Loucy (cell line): ENCODE measurements around the gene TBC1D8.

Source experiments
- H2AFZ ChIP-seq: fragments of 200-600 bp; sonication (generic); 2 replicates; pipeline ENCODE4 v1.6.0; 2016; ENCODE audit warnings: antibody characterized with exemption, mild to moderate bottlenecking, low read length, moderate library complexity
- H3F3A ChIP-seq: fragments of 200-600 bp; 2 replicates; pipeline ENCODE4 v1.6.0; 2016; ENCODE audit warnings: antibody characterized with exemption, low read depth, mild to moderate bottlenecking
- H3K27me3 ChIP-seq: fragments of 200-600 bp; sonication (generic); 2 replicates; pipeline ENCODE4 v1.6.1; 2014; ENCODE audit warnings: low read length, mild to moderate bottlenecking; ENCODE audit not compliant: insufficient read depth, poor library complexity, severe bottlenecking
- H3K36me3 ChIP-seq: fragments of 200-600 bp; sonication (generic); 2 replicates; pipeline ENCODE4 v1.6.1; 2016; ENCODE audit warnings: low read length; ENCODE audit not compliant: insufficient read depth
- H3K4me1 ChIP-seq: fragments of 200-600 bp; sonication (generic); 2 replicates; pipeline ENCODE4 v1.5.1; 2014; ENCODE audit warnings: low read length, mild to moderate bottlenecking; ENCODE audit not compliant: insufficient read depth, poor library complexity, severe bottlenecking
- H3K4me2 ChIP-seq: fragments of 200-600 bp; sonication (generic); 2 replicates; pipeline ENCODE4 v1.6.0; 2014; ENCODE audit warnings: antibody characterized with exemption, low read length, low read depth, mild to moderate bottlenecking; ENCODE audit not compliant: poor library complexity, severe bottlenecking
- H3K4me3 ChIP-seq: fragments of 200-600 bp; sonication (generic); 2 replicates; pipeline ENCODE4 v1.5.1; 2014; ENCODE audit warnings: low read length, mild to moderate bottlenecking, mixed read lengths; ENCODE audit not compliant: poor library complexity, severe bottlenecking
- H3K79me2 ChIP-seq: fragments of 200-600 bp; sonication (generic); 2 replicates; pipeline ENCODE4 v1.6.1; 2014; ENCODE audit warnings: low read length; ENCODE audit not compliant: insufficient read depth
- H3K9ac ChIP-seq: fragments of 200-600 bp; sonication (generic); 2 replicates; pipeline ENCODE4 v1.6.0; 2014; ENCODE audit warnings: mild to moderate bottlenecking, low read depth, low read length, moderate library complexity; ENCODE audit not compliant: poor library complexity, severe bottlenecking
- H3K9me2 ChIP-seq: fragments of 200-600 bp; sonication (generic); replicated peaks from 2 replicates; pipeline ENCODE4 v1.6.1; 2016; ENCODE audit warnings: low read depth, low read length, mixed read lengths
- H3K9me3 ChIP-seq: fragments of 200-600 bp; sonication (generic); 2 replicates; pipeline ENCODE4 v1.6.1; 2014; ENCODE audit warnings: mild to moderate bottlenecking, antibody characterized with exemption, low read length, low read depth; ENCODE audit not compliant: insufficient read depth
- H4K20me1 ChIP-seq: fragments of 200-600 bp; sonication (generic); 2 replicates; pipeline ENCODE4 v1.6.0; 2014; ENCODE audit warnings: antibody characterized with exemption, low read length, mild to moderate bottlenecking; ENCODE audit not compliant: insufficient read depth, poor library complexity, severe bottlenecking
- CTCF ChIP-seq: fragments of 200-600 bp; sonication (generic); conservative IDR thresholded peaks from 2 replicates; pipeline ENCODE4 v1.5.1; 2014; ENCODE audit warnings: mild to moderate bottlenecking, antibody characterized with exemption, low read length
- EZH2phosphoT487 ChIP-seq: fragments of 200-600 bp; IDR thresholded peaks from 2 replicates; pipeline ENCODE4 v1.6.1; 2018; ENCODE audit warnings: antibody characterized with exemption, mild to moderate bottlenecking, moderate library complexity, borderline replicate concordance

Gene TBC1D8

GRCh38 chr2:101064505-101064867 is 86.7 kb downstream of the TBC1D8 start:
- H3K27me3 ChIP-seq, result no peaks in the 10 kb centered on the region
- H3K9me2 ChIP-seq, result no peaks in the 10 kb centered on the region
- no peak overlapping the region for H3K4me3 ChIP-seq
- H2AFZ ChIP-seq, result no peak overlapping the region
- no peaks in the 10 kb centered on the region for H3K36me3 ChIP-seq
- H3K79me2 ChIP-seq, result no peaks in the 10 kb centered on the region
- TF ChIP-seq EZH2phosphoT487, result no peak
- H3K9me3 ChIP-seq, result no peaks in the 10 kb centered on the region
- no peaks in the 10 kb centered on the region for H4K20me1 ChIP-seq
- no peaks in the 10 kb centered on the region for H3K4me1 ChIP-seq
- no peaks in the 10 kb centered on the region for H3F3A ChIP-seq
- H3K4me2 ChIP-seq, result no peak overlapping the region
- H3K9ac ChIP-seq, result no peak overlapping the region

- no peaks in the 10 kb centered on the region for H3K36me3 ChIP-seq
- no peaks in the 10 kb centered on the region for H3F3A ChIP-seq
- H2AFZ ChIP-seq, result no peak overlapping the region
- H3K27me3 ChIP-seq, result no peaks in the 10 kb centered on the region
- no peak overlapping the region for H3K4me3 ChIP-seq
- H3K9me2 ChIP-seq, result no peaks in the 10 kb centered on the region
- no peaks in the 10 kb centered on the region for H3K79me2 ChIP-seq
- H3K4me2 ChIP-seq, result no peak overlapping the region
- H3K9ac ChIP-seq, result no peak overlapping the region
- no peaks in the 10 kb centered on the region for H4K20me1 ChIP-seq
- no peaks in the 10 kb centered on the region for H3K9me3 ChIP-seq
- no peak for TF ChIP-seq CTCF
- no peak for TF ChIP-seq EZH2phosphoT487
- no peaks in the 10 kb centered on the region for H3K4me1 ChIP-seq
Measured at GRCh38 chr2:101064125-101064502, 87.1 kb downstream of the TBC1D8 start.

DNA sequence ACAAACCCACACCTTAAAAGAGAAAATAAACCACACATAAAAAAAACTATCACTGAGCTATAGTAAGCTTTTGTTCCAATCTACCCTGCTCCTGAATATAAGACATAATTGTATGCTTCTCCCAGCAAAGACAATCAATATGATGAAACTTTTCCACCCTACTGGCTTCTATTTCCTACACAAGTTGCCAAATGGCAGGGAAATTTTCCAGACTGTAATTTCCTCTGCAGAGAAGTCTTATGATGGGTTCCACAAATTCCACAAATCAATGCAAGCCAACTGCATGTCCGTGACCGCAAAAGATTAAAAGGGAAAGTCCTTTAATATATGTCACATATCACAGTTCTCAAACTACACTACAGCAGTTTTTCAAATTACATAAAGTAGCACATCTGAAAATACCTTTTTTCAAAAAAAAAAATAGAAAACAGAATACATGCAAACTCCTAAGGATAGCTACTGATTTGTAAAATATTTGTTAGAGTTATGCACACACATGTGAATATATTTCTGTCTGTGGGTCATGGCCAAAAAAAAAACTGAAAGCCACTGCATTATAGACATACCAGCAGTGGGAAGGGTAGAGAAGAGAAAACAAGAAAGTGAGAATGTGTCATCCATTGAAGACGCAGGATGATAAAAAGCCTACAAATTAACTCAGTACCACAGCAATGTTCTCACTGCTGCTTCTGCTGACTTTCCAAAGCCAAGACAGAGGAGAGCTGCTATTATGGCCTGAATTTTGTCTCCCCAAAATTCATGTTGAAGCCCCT is 87.6 kb downstream of the TBC1D8 start:
- Histone ChIP-seq H3K79me2 (no peaks in the 10 kb centered on the region), H2AFZ (no peak overlapping the region)

More for the DNA sequence above, 87.6 kb downstream of the TBC1D8 start:
- Histone ChIP-seq H3F3A (no peaks in the 10 kb centered on the region), H3K4me3 (no peak overlapping the region), H3K9me3 (no peaks in the 10 kb centered on the region), H3K4me2 (no peak overlapping the region), H3K36me3 (no peaks in the 10 kb centered on the region), H4K20me1 (no peaks in the 10 kb centered on the region), H3K9ac (no peak overlapping the region), H3K9me2 (no peaks in the 10 kb centered on the region), H3K27me3 (no peaks in the 10 kb centered on the region), H3K4me1 (no peaks in the 10 kb centered on the region)
- TF ChIP-seq EZH2phosphoT487 (no peak), CTCF (no peak)
